Panc1 (cell line): ENCODE measurements around the gene NCR3LG1. TPM values are rescaled to one million over a fixed set of nuclear protein-coding genes. Genes with fewer than 3 reads are reported as not detected.
A peak's percentile ranks its signal among the peaks of the same experiment; 100 is the strongest.

Source experiments
- ATAC-seq: fragments of 200-7000 bp; cut with Tn5 transposase; 2 replicates; pipeline ENCODE4 v1.9.1; 2020; ENCODE audit warnings: mild to moderate bottlenecking, moderate library complexity
- BruUV-seq: library from RNA; stranded (reverse); fragments of 400-500 nt; replicated peaks from 2 replicates; lab custom pipeline; 2021; lab: Mats Ljungman, UMichigan
- CTCF ChIA-PET: fragments of 300-600 bp; sonication (Branson Sonifier 250); formaldehyde crosslinking; loops from one replicate; lab custom pipeline; 2022; ENCODE audit warnings: antibody characterized with exemption; lab: Charles Lee
- POLR2A ChIA-PET: fragments of 300-600 bp; sonication (Branson Sonifier 250); formaldehyde crosslinking; loops from one replicate; lab custom pipeline; 2022; ENCODE audit warnings: antibody characterized with exemption; lab: Charles Lee
- DNase-seq: peaks from one replicate; pipeline ENCODE4 v3.0.0-alpha.2; 2010; ENCODE audit warnings: low read depth, low spot score
- H3K27ac ChIP-seq: 2 replicates; pipeline ENCODE4 v1.5.1; 2011; ENCODE audit warnings: mild to moderate bottlenecking, low read length, inconsistent platforms
- H3K27me3 ChIP-seq: fragments of 200-500 bp; sonication (Bioruptor generic); 2 replicates; pipeline ENCODE4 v1.6.0; 2014; ENCODE audit warnings: low read length, inconsistent platforms; ENCODE audit not compliant: control insufficient read depth, insufficient read depth
- H3K36me3 ChIP-seq: fragments of 200-500 bp; sonication (Bioruptor generic); 2 replicates; pipeline ENCODE4 v1.5.1; 2014; ENCODE audit warnings: inconsistent platforms, mild to moderate bottlenecking, low read length, moderate library complexity; ENCODE audit not compliant: control insufficient read depth, insufficient read depth
- H3K4me1 ChIP-seq: 2 replicates; pipeline ENCODE4 v1.5.1; 2011; ENCODE audit warnings: inconsistent platforms, mild to moderate bottlenecking, low read length, moderate library complexity; ENCODE audit not compliant: control insufficient read depth, insufficient read depth
- H3K4me3 ChIP-seq, 2 experiments: 2 replicates each; pipeline ENCODE4 v1.5.1; 2011 to 2012; ENCODE audit warnings: low read depth in 2 of 2, low read length in 2 of 2, mild to moderate bottlenecking in 2 of 2, inconsistent platforms in 1 of 2, moderate library complexity in 1 of 2
- H3K9me3 ChIP-seq: fragments of 200-500 bp; sonication (Bioruptor generic); 2 replicates; pipeline ENCODE4 v1.5.1; 2014; ENCODE audit warnings: low read depth, mild to moderate bottlenecking, inconsistent platforms, low read length, moderate library complexity; ENCODE audit not compliant: control insufficient read depth, insufficient read depth
- CTCF ChIP-seq: fragments of 450-650 bp; IDR thresholded peaks from 2 replicates; pipeline ENCODE4 v1.5.1; 2017; ENCODE audit warnings: mild to moderate bottlenecking
- POLR2AphosphoS5 ChIP-seq: IDR thresholded peaks from 2 replicates; pipeline ENCODE4 v1.6.1; 2012; ENCODE audit warnings: mild to moderate bottlenecking, low read depth, low read length, moderate library complexity
- REST ChIP-seq, 2 experiments: IDR thresholded peaks; 2 replicates each; pipeline ENCODE4 v1.6.1; 2011 to 2012; ENCODE audit warnings: low read depth in 2 of 2, control low read depth in 1 of 2, low read length in 1 of 2, mild to moderate bottlenecking in 1 of 2, moderate library complexity in 1 of 2; ENCODE audit not compliant: insufficient read depth in 1 of 2
- SIN3A ChIP-seq: IDR thresholded peaks from 2 replicates; pipeline ENCODE4 v1.6.1; 2012; ENCODE audit warnings: low read depth, mild to moderate bottlenecking, low read length, moderate library complexity, borderline replicate concordance; ENCODE audit not compliant: insufficient read depth
- TCF7L2 ChIP-seq: IDR thresholded peaks from 2 replicates; pipeline ENCODE4 v1.6.1; 2011; ENCODE audit warnings: mild to moderate bottlenecking, low read depth, low read length, inconsistent platforms
- in situ Hi-C: cut with HindIII; loops from 2 replicates; pipeline ENCODE4 v1.10.0; 2016; ENCODE audit warnings: low sequenced_read_pairs, low pct_unique_long_range_greater_than_20kb
- intact Hi-C: fragments of 100-400 bp; cut with micrococcal nuclease; formaldehyde crosslinking; loops from one replicate; pipeline ENCODE4 v1.10.0; 2022; ENCODE audit not compliant: unreplicated experiment
- total RNA-seq: library from RNA; stranded (reverse); gene quantifications from one replicate; pipeline ENCODE4 v1.2.1, GENCODE V29; 2021; ENCODE audit not compliant: unreplicated experiment

Gene NCR3LG1
- total RNA-seq, 1 experiment from 2014 or later = 8.6 TPM

GRCh38 chr11:17383461-17383860 lies 31.9 kb downstream of the NCR3LG1 start (continued):
- TF ChIP-seq CTCF = no peak

GRCh38 chr11:17384002-17384511 lies 32.5 kb downstream of the NCR3LG1 start:
- intact Hi-C loops = loop anchor here (1.0 to 5.0 kb wide), 3 partner anchors 120 to 152 kb away; no protein-coding TSS in a partner anchor
- TF ChIP-seq POLR2AphosphoS5 = no peak
- no peak for TF ChIP-seq REST (IDR thresholded peaks at IDR 0.05; ENCODE audit: insufficient read depth in 1 of 2, low read depth in 2 of 2, low read length in 1 of 2)
- peak; percentile 93 for TF ChIP-seq CTCF
- TF ChIP-seq SIN3A = no peak
- no peak for TF ChIP-seq TCF7L2
- Histone ChIP-seq H3K27me3 (no peaks in the 10 kb centered on the region), H3K9me3 (no peaks in the 10 kb centered on the region), H3K4me1 (no peaks in the 10 kb centered on the region), H3K4me3 (no peak overlapping the region), H3K36me3 (no peaks in the 10 kb centered on the region; the same call in 1 of the 2 replicates), H3K27ac (no peak overlapping the region)
- peak; percentile 74 for ATAC-seq
- CTCF ChIA-PET = interaction anchor here (0.6 to 2.7 kb wide), 7 partner anchors 29 to 229 kb away, joined by 3 to 16 read pairs (median 6); no protein-coding TSS in a partner anchor
- POLR2A ChIA-PET = no interaction called here
- in situ Hi-C loops = no loop called here
- no TSS peak for BruUV-seq
- DNase-seq = peak; percentile 56

GRCh38 chr11:17385492-17385891 lies 33.9 kb downstream of the NCR3LG1 start:
- Histone ChIP-seq H3K27me3 (no peaks in the 10 kb centered on the region), H3K4me1 (no peaks in the 10 kb centered on the region), H3K9me3 (no peaks in the 10 kb centered on the region), H3K27ac (no peak overlapping the region), H3K4me3 (no peak overlapping the region), H3K36me3 (no peaks in the 10 kb centered on the region; the same call in 1 of the 2 replicates)
- ChIA-PET POLR2A (no interaction called here), CTCF (interaction anchor here (2.7 kb wide), 1 partner anchor 142 kb away, joined by 16 read pairs; no protein-coding TSS in a partner anchor)
- ATAC-seq = no peak
- no peak for DNase-seq
- intact Hi-C loops = loop anchor here (2.0 kb wide), 1 partner anchor 143 kb away; no protein-coding TSS in a partner anchor
- TF ChIP-seq TCF7L2 = no peak
- no peak for TF ChIP-seq SIN3A
- no peak for TF ChIP-seq CTCF
- TF ChIP-seq POLR2AphosphoS5 = no peak
- TF ChIP-seq REST (IDR thresholded peaks at IDR 0.05; ENCODE audit: insufficient read depth in 1 of 2, low read depth in 2 of 2, low read length in 1 of 2) = no peak
- BruUV-seq = no TSS peak
- in situ Hi-C loops = no loop called here
